Endothelial cell (in vitro differentiated cells): ENCODE measurements around the gene FGGY. TPM values are rescaled to one million over a fixed set of nuclear protein-coding genes. Genes with fewer than 3 reads are reported as not detected.

ENCODE experiments used
- DNase-seq: peaks from one replicate; pipeline ENCODE4 v3.0.0; 2021; ENCODE audit warnings: low spot score
- H3K27ac Mint-ChIP-seq: one replicate; pipeline ENCODE4 v1.8.0; 2021; ENCODE audit warnings: mixed read lengths, inconsistent platforms; ENCODE audit not compliant: unreplicated experiment
- H3K27me3 Mint-ChIP-seq: one replicate; pipeline ENCODE4 v1.8.0; 2021; ENCODE audit warnings: mild to moderate bottlenecking, moderate library complexity, mixed read lengths, inconsistent platforms; ENCODE audit not compliant: unreplicated experiment
- H3K36me3 Mint-ChIP-seq: one replicate; pipeline ENCODE4 v1.8.0; 2021; ENCODE audit warnings: mild to moderate bottlenecking, low read depth, mixed read lengths, inconsistent platforms; ENCODE audit not compliant: unreplicated experiment
- H3K4me1 Mint-ChIP-seq: one replicate; pipeline ENCODE4 v1.8.0; 2021; ENCODE audit warnings: mild to moderate bottlenecking, mixed read lengths, inconsistent platforms; ENCODE audit not compliant: unreplicated experiment
- H3K4me3 Mint-ChIP-seq: one replicate; pipeline ENCODE4 v1.8.0; 2021; ENCODE audit warnings: mild to moderate bottlenecking, mixed read lengths, inconsistent platforms; ENCODE audit not compliant: unreplicated experiment
- H3K9me3 Mint-ChIP-seq: one replicate; pipeline ENCODE4 v1.8.0; 2021; ENCODE audit warnings: mixed read lengths, inconsistent platforms; ENCODE audit not compliant: unreplicated experiment
- total RNA-seq: library from RNA; stranded (reverse); fragmentation: NEBNext Ultra II Directional; extraction: Animal tissue kit (Norgen Biotek cat#: 25700); gene quantifications from one replicate; pipeline ENCODE4 v1.2.1, GENCODE V29; 2021; ENCODE audit not compliant: unreplicated experiment
- TF ChIP-seq, protein P1 (sequence below): fragments of 200-600 bp; sonication (generic); IDR thresholded peaks from one replicate; pipeline ENCODE4 v1.5.0; 2021; ENCODE audit warnings: antibody characterized with exemption; ENCODE audit not compliant: unreplicated experiment

Gene FGGY
- total RNA-seq, 1 donor from 2014 or later, result 41.2 TPM

DNA sequence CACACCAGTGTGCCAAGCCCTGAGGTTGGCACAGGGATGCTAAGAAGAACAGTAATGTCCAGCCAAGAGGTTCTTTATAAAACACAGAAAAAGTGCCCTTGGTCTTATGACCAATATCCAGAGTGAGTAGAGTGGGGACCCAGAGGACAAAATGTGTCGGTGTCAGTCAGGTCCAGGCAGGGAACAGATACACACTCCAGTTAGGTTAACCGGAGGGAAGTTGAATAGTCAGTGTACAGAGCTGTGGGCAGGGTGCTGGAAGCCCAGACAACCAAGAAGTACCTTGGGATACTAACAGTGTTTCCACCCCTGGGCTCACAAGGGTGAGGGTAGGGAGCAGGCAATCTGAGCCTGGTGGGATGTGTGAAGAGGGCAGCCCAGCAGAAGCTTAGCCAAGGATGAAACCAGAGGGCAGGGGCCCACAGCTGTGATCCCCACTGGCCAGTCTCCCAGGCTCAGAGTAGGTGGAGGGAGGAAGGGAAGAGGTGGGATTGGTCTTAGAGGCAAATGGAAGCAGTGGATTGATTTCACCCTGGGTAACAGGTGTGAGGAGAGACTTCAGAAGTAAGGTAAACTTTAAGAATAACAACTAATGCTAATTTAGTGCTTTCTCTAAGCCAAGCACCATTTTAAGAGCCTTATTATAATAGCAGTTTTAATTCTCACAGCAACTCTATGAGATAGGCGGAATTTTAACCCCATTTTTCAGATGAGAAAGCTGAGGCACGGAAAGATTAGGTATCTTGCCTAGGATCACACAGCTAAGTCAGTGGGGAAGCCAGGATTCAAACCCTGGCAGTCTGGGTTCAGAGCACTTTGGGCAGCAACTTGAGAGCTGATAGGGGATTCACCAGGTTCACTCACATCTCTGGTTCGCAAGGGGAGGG, 374.4 kb downstream of the FGGY start:
- Mint-ChIP-seq H3K9me3 (no peaks in the 10 kb centered on the region), H3K27ac (no peak overlapping the region), H3K4me1 (peaks cover 20% of the 10 kb centered on the region), H3K36me3 (peaks cover 21% of the 10 kb centered on the region), H3K27me3 (peaks cover 3% of the 10 kb centered on the region), H3K4me3 (peak overlapping the region; percentile 14)
- no peak for DNase-seq
- TF ChIP-seq, protein P1, sequence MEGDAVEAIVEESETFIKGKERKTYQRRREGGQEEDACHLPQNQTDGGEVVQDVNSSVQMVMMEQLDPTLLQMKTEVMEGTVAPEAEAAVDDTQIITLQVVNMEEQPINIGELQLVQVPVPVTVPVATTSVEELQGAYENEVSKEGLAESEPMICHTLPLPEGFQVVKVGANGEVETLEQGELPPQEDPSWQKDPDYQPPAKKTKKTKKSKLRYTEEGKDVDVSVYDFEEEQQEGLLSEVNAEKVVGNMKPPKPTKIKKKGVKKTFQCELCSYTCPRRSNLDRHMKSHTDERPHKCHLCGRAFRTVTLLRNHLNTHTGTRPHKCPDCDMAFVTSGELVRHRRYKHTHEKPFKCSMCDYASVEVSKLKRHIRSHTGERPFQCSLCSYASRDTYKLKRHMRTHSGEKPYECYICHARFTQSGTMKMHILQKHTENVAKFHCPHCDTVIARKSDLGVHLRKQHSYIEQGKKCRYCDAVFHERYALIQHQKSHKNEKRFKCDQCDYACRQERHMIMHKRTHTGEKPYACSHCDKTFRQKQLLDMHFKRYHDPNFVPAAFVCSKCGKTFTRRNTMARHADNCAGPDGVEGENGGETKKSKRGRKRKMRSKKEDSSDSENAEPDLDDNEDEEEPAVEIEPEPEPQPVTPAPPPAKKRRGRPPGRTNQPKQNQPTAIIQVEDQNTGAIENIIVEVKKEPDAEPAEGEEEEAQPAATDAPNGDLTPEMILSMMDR, result no peak

DNA sequence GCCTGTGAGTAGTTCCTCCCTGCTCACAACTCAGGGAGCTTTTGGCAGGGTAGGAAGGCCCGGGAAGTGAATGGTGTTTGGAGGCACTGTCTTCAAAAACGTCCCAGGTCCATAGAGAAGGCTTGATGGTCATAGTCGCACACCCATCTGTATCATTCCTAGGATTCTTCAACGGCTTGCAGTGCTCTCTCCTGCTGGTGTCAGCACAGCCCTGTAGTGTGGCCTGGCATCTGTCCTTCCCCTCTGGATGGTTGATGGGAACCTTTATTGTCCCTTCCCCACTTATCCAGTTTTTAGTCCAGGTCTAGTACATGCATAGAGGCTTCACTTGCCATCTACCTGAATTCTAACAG, 375.0 kb downstream of the FGGY start:
- H3K27me3 Mint-ChIP-seq, result peaks cover 3% of the 10 kb centered on the region
- TF ChIP-seq, protein P1, result no peak
- H3K4me3 Mint-ChIP-seq, result no peak overlapping the region
- peaks cover 21% of the 10 kb centered on the region for H3K36me3 Mint-ChIP-seq
- no peak for DNase-seq
- no peaks in the 10 kb centered on the region for H3K9me3 Mint-ChIP-seq
- H3K27ac Mint-ChIP-seq, result no peak overlapping the region
- peaks cover 20% of the 10 kb centered on the region for H3K4me1 Mint-ChIP-seq

DNA sequence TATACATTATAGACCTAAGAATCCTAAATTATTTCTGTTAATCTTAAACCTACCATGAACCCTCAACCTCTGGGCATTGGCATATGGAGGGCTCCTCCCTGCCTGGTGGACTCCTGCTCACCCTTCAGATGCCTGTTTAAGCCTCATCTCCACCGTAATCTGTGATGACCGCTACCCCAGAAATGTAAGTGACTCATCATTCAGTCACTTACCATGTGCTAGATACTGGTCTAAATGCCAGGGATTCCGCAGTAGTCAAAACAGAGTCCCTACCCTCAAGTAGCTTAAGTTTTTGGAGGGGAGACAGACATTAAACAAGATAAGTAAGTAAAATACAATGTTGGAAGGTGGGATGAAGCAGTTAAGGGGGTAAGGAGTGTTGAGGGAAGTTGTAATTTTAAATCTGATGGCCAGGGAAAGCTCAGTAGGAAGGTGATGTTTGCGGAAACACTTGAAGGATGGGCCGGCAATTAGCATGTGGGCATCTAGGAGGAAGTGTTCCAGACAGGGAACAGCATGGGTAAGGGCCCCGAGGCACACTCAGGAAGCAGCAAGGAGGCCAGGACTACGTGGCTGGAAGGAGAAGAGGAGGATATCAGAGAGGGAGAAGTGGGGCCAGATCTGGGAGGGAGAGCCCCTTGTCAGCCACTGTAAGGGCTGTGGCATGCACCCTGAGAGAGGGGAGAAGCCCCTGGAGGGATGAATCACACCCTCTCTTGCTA, 376.1 kb downstream of the FGGY start:
- H3K4me1 Mint-ChIP-seq, result peaks cover 30% of the 10 kb centered on the region
- no peak for DNase-seq

DNA sequence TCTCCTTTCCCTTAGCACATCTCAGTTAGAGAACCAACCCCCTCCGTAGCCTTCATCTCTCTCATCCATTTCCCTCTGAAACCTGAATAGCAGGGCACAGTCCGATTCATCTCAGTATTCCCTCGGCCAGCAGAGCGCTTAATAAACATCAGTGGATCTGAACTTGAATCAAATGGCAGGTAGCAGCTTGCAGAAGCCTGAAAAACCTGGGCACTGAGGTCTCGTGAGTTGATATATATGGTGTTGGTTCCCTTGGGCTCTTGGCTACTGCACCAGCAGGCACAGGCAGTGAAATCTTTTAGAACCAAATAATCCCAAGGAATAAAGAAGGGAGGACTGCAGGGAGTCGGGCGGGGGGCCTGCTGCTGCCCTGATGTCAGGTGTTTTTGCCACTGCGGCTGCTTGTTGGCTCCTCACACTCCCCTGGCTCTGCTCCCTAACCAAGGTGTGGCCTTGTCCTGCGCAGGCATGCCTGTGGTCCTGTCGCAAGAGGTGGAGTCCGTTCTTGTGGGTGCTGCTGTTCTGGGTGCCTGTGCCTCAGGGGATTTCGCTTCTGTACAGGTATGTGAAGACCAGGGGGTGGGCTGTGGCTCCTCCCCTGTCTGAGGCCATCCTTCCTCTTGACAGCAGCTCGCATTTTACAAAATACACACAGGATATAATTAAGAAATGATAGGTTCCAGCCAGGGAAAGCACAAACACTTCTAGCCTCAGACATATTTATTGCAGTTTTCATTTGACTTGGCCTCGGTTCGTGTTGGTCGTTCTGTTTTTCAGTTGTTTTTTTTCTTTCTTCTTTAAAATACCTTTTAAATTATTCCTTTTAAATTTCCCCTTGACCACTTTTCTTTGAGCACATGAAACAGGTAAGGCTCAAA, 376.9 kb downstream of the FGGY start:
- Mint-ChIP-seq H3K4me3 (no peak overlapping the region), H3K27ac (no peak overlapping the region), H3K36me3 (peaks cover 17% of the 10 kb centered on the region), H3K27me3 (peaks cover 4% of the 10 kb centered on the region), H3K9me3 (no peaks in the 10 kb centered on the region), H3K4me1 (peaks cover 38% of the 10 kb centered on the region)
- TF ChIP-seq, protein P1, result no peak
- no peak for DNase-seq

More for the DNA sequence above, 376.1 kb downstream of the FGGY start:
- Mint-ChIP-seq H3K9me3 (no peaks in the 10 kb centered on the region), H3K27me3 (peaks cover 4% of the 10 kb centered on the region), H3K4me3 (no peak overlapping the region), H3K27ac (peak overlapping the region; percentile 21), H3K36me3 (peaks cover 21% of the 10 kb centered on the region)
- TF ChIP-seq, protein P1, result no peak
